GM12875 (cell line): ENCODE data around the gene MAML2.

Experiments
- H3K4me3 ChIP-seq: one replicate; pipeline ENCODE4 v1.5.1; 2011; ENCODE audit warnings: low read depth, low read length, control low read depth
- CTCF ChIP-seq: IDR thresholded peaks from 2 replicates; pipeline ENCODE4 v1.5.1; 2011; ENCODE audit warnings: low read depth, mild to moderate bottlenecking, control low read depth, inconsistent platforms, low read length, moderate library complexity, borderline replicate concordance; ENCODE audit not compliant: insufficient read depth

MAML2 gene

GRCh38 chr11:96155627-96156378 is 187.2 kb downstream of the MAML2 start:
- 0 out of 2 replicates have a peak, but pooled peaks have one; percentile 2 for TF ChIP-seq CTCF

GRCh38 chr11:96154802-96155520 is 188.0 kb downstream of the MAML2 start:
- TF ChIP-seq CTCF: no peak

More at GRCh38 chr11:96155627-96156378, 187.2 kb downstream of the MAML2 start:
- no peak overlapping the region for H3K4me3 ChIP-seq

GRCh38 chr11:96152623-96153022 is 190.4 kb downstream of the MAML2 start:
- no peak for TF ChIP-seq CTCF
- H3K4me3 ChIP-seq: no peak overlapping the region

More at GRCh38 chr11:96154802-96155520, 188.0 kb downstream of the MAML2 start:
- H3K4me3 ChIP-seq: no peak overlapping the region

- TF ChIP-seq CTCF: no peak
- no peak overlapping the region for H3K4me3 ChIP-seq
Observed at GRCh38 chr11:96151501-96151900, 191.5 kb downstream of the MAML2 start.

- H3K4me3 ChIP-seq: no peak overlapping the region
- no peak for TF ChIP-seq CTCF
Observed at GRCh38 chr11:96150609-96151008, 192.4 kb downstream of the MAML2 start.

GRCh38 chr11:96149743-96150555 is 193.0 kb downstream of the MAML2 start:
- H3K4me3 ChIP-seq: no peak overlapping the region
- TF ChIP-seq CTCF: no peak
